Body of pancreas (tissue), 4 donors: ENCODE data around the gene TENM4. TPM values are rescaled to one million over a fixed set of nuclear protein-coding genes. Genes with fewer than 3 reads are reported as not detected.

ENCODE experiments used
- ATAC-seq: fragments of 150-250 bp; one replicate; pipeline ENCODE4 v1.9.1; 2016
- DNase-seq, 4 donors: peaks; one replicate each; pipeline ENCODE4 v3.0.0-alpha.2; 2019
- H3K27ac ChIP-seq, 4 donors: fragments of 200-600 bp; sonication (generic); 1 replicate in 3 of 4; 2 replicates in 1 of 4; pipeline versions ENCODE4 v1.5.1 to v1.6.1; 2016 to 2019; ENCODE audit warnings: mild to moderate bottlenecking in 1 of 4, mixed read lengths in 1 of 4, moderate library complexity in 1 of 4
- H3K27me3 ChIP-seq, 2 donors: fragments of 200-600 bp; sonication (generic); one replicate each; pipeline ENCODE4 v1.6.0; 2016; ENCODE audit warnings: mild to moderate bottlenecking in 1 of 2
- H3K36me3 ChIP-seq, 2 donors: fragments of 200-600 bp; sonication (generic); replicated peaks in 1 of 2; 2 replicates each; pipeline ENCODE4 v1.5.1; 2016; ENCODE audit warnings: low read depth in 2 of 2; ENCODE audit not compliant: insufficient read depth in 1 of 2
- H3K4me1 ChIP-seq: fragments of 200-600 bp; sonication (generic); one replicate; pipeline ENCODE4 v1.6.0; 2016
- H3K4me3 ChIP-seq, 2 donors: fragments of 200-600 bp; sonication (generic); 1 replicate in 1 of 2; 2 replicates in 1 of 2; pipeline ENCODE4 v1.5.1; 2016 to 2019
- H3K9me3 ChIP-seq, 3 donors: fragments of 200-600 bp; sonication (generic); 1 replicate in 2 of 3; 2 replicates in 1 of 3; pipeline ENCODE4 v1.5.1; 2016
- CTCF ChIP-seq, 7 experiments: fragments of 450-650 bp in 4 of 7; fragments of 200-600 bp in 3 of 7; sonication (generic) in 3 of 7; IDR thresholded peaks; one replicate each; pipeline ENCODE4 v1.5.1; 2016 to 2019; ENCODE audit warnings: antibody characterized with exemption in 7 of 7
- POLR2A ChIP-seq, 3 donors: fragments of 450-650 bp; IDR thresholded peaks; one replicate each; pipeline ENCODE4 v1.6.1; 2016; ENCODE audit warnings: antibody characterized with exemption in 3 of 3, mild to moderate bottlenecking in 2 of 3
- WGBS, 2 donors: methylation state at CpG; one replicate each; pipeline ENCODE4 v1.1.5; 2017; 5-methylcytosine and 5-hydroxymethylcytosine counted together
- intact Hi-C: fragments of 100-400 bp; cut with DNase I; formaldehyde crosslinking; loops from one replicate; pipeline ENCODE4 v1.15.1; 2023
- total RNA-seq, 2 donors: library from RNA; depleted of rRNA; stranded (reverse); fragments of >200 nt; gene quantifications; one replicate each; pipeline ENCODE4 v1.1.0, GENCODE V29; 2016

The TENM4 gene
- total RNA-seq, 2 donors from 2014 or later, result 0.78 to 6.6 TPM

DNA sequence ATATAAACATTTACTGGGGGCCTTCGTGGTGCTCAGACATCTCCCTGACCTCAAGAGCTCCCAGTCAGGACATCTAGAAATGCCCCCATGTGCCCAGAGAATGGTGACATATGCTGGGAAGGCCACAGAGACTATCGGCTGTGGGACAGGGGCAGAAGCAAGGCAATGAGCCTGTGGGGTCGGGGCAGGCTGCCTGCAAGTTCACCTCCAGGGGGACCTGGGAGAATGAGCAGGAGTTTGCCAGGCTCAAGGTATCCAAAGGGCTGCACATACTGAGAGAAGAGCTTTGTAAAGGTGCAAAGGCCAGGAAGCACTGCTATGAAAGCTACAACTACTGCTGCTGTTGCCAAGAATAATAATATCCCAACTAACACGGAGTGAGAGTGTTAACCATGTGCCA, 233.9 kb downstream of the TENM4 start:
- no peak for ATAC-seq
- TF ChIP-seq POLR2A (IDR thresholded peaks at IDR 0.05) (no peak), CTCF (IDR thresholded peaks at IDR 0.05) (no peak)

DNA sequence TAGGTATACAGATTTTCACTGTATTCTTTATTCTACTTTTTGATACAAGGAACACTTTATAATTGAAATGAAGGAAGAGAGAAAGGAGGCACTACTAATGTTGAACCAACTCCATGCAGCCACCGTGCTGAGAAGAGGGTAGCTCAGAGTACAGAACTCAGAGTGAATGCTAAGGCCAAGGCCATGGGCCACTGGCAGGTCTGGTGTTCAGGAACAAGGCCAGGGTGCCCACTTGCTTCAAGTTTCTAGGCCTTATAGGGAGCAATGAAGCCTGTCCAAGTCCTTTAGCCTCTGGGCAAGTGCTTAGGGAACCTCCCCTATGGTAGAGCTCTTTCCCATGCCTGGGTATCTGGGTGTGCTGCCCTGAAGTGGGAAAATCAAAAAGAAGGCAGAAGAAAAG, 235.0 kb downstream of the TENM4 start:
- no peak overlapping the region for H3K4me3 ChIP-seq
- intact Hi-C loops, result no loop called here
- no peaks in the 10 kb centered on the region for H3K4me1 ChIP-seq
- H3K36me3 ChIP-seq, result no peaks in the 10 kb centered on the region
- WGBS, 2 donors, result 79 to 88% methylated on average over 1 of the region's 1 CpG
- TF ChIP-seq CTCF (IDR thresholded peaks at IDR 0.05), result no peak
- TF ChIP-seq POLR2A (IDR thresholded peaks at IDR 0.05), result no peak
- no peak overlapping the region for H3K27ac ChIP-seq
- ATAC-seq, result no peak
- no peaks in the 10 kb centered on the region for H3K9me3 ChIP-seq
- H3K27me3 ChIP-seq, result no peaks in the 10 kb centered on the region
- DNase-seq, result no peak

More for the DNA sequence above, 233.9 kb downstream of the TENM4 start:
- DNase-seq, result no peak
- 54 to 61% methylated on average over 4 of the region's 4 CpGs for WGBS, 2 donors
- Histone ChIP-seq H3K27me3 (no peaks in the 10 kb centered on the region), H3K36me3 (no peaks in the 10 kb centered on the region), H3K9me3 (no peaks in the 10 kb centered on the region), H3K27ac (no peak overlapping the region), H3K4me1 (no peaks in the 10 kb centered on the region), H3K4me3 (no peak overlapping the region)
- intact Hi-C loops, result no loop called here

- DNase-seq (no peak), ATAC-seq (no peak)
- Histone ChIP-seq H3K9me3 (no peaks in the 10 kb centered on the region), H3K27me3 (no peaks in the 10 kb centered on the region), H3K4me3 (no peak overlapping the region), H3K36me3 (no peaks in the 10 kb centered on the region), H3K27ac (no peak overlapping the region), H3K4me1 (no peaks in the 10 kb centered on the region)
- intact Hi-C loops, result no loop called here
- WGBS, 2 donors, result 56 to 64% methylated on average over 3 of the region's 3 CpGs
- TF ChIP-seq CTCF (IDR thresholded peaks at IDR 0.05), result no peak
- TF ChIP-seq POLR2A (IDR thresholded peaks at IDR 0.05), result no peak
Measured at GRCh38 chr11:79201677-79202347, 239.0 kb downstream of the TENM4 start.

- H3K4me3 ChIP-seq, result no peak overlapping the region
- H3K9me3 ChIP-seq, result no peaks in the 10 kb centered on the region
- no peaks in the 10 kb centered on the region for H3K36me3 ChIP-seq
- intact Hi-C loops, result no loop called here
- ATAC-seq (no peak), DNase-seq (no peak)
- 66 to 81% methylated on average over 5 of the region's 5 CpGs for WGBS, 2 donors
- TF ChIP-seq POLR2A (IDR thresholded peaks at IDR 0.05), result no peak
- no peak for TF ChIP-seq CTCF (IDR thresholded peaks at IDR 0.05)
- no peaks in the 10 kb centered on the region for H3K27me3 ChIP-seq
- no peaks in the 10 kb centered on the region for H3K4me1 ChIP-seq
- no peak overlapping the region for H3K27ac ChIP-seq
Measured at GRCh38 chr11:79200398-79201070, 240.3 kb downstream of the TENM4 start.
